Muscle layer of colon (tissue), 2 donors: ENCODE results near the gene MRGPRE.

Experiments
- H3K27ac ChIP-seq: one replicate; pipeline ENCODE4 v1.7.0; 2013; ENCODE audit warnings: low read depth, mild to moderate bottlenecking, low read length, moderate library complexity
- H3K27me3 ChIP-seq, 2 donors: one replicate each; pipeline ENCODE4 v1.7.0; 2013; ENCODE audit warnings: low read length in 2 of 2, mild to moderate bottlenecking in 2 of 2; ENCODE audit not compliant: insufficient read depth in 2 of 2, control insufficient read depth in 1 of 2
- H3K36me3 ChIP-seq: one replicate; pipeline ENCODE4 v1.7.0; 2013; ENCODE audit warnings: mild to moderate bottlenecking, low read length; ENCODE audit not compliant: insufficient read depth
- H3K4me1 ChIP-seq: one replicate; pipeline ENCODE4 v1.7.0; 2013; ENCODE audit warnings: mild to moderate bottlenecking, low read length; ENCODE audit not compliant: insufficient read depth
- H3K4me3 ChIP-seq, 2 donors: one replicate each; pipeline ENCODE4 v1.7.0; 2013; ENCODE audit warnings: low read length in 2 of 2, low read depth in 1 of 2, mild to moderate bottlenecking in 1 of 2, moderate library complexity in 1 of 2
- H3K9ac ChIP-seq: one replicate; pipeline ENCODE4 v1.7.0; 2013; ENCODE audit warnings: low read length
- H3K9me3 ChIP-seq: one replicate; pipeline ENCODE4 v1.7.0; 2013; ENCODE audit warnings: mild to moderate bottlenecking, low read length
- donor health status: abdominal sarcoma.
- donor health status: Adenocarcinoma of cecum.

Gene MRGPRE

GRCh38 chr11:3237119-3237518 is 4.9 kb upstream of the MRGPRE start:
- H3K9ac ChIP-seq: no peak overlapping the region
- no peak overlapping the region for H3K4me3 ChIP-seq
- no peaks in the 10 kb centered on the region for H3K4me1 ChIP-seq
- H3K36me3 ChIP-seq: no peaks in the 10 kb centered on the region
- no peaks in the 10 kb centered on the region for H3K27me3 ChIP-seq
- no peak overlapping the region for H3K27ac ChIP-seq
- H3K9me3 ChIP-seq: no peaks in the 10 kb centered on the region

GRCh38 chr11:3234846-3235245 is 2.6 kb upstream of the MRGPRE start:
- no peaks in the 10 kb centered on the region for H3K36me3 ChIP-seq
- H3K9ac ChIP-seq: no peak overlapping the region
- H3K27ac ChIP-seq: no peak overlapping the region
- H3K27me3 ChIP-seq: peaks cover 0 to 4% of the 10 kb centered on the region in 2 donors
- H3K4me1 ChIP-seq: no peaks in the 10 kb centered on the region
- H3K4me3 ChIP-seq: no peak overlapping the region
- H3K9me3 ChIP-seq: no peaks in the 10 kb centered on the region

DNA sequence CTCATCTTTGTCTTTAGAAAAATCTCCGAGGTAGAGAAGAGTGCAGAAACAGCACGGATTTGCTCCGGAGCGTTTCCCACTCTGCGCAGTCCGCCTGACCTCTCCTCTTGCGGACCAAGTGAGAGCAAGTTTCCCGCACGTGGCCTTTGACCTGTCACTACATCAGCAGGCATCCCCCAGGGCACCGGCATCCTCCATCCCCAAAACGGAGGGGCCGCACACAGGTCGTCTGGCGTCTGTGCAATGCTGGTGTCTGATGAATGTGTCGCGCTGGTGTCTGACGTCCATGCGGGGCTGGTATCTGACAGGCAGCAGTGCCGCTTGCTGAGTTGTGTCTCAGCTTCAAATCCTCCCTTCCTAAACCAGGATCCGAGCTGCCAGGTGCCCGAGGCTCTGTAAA is 739 bp upstream of the MRGPRE start:
- H3K27me3 ChIP-seq: peaks cover 0 to 4% of the 10 kb centered on the region in 2 donors
- no peaks in the 10 kb centered on the region for H3K36me3 ChIP-seq
- no peak overlapping the region for H3K4me3 ChIP-seq
- no peak overlapping the region for H3K27ac ChIP-seq
- no peak overlapping the region for H3K9ac ChIP-seq
- H3K9me3 ChIP-seq: no peaks in the 10 kb centered on the region
- H3K4me1 ChIP-seq: no peaks in the 10 kb centered on the region

GRCh38 chr11:3231550-3231850 is 717 bp downstream of the MRGPRE start:
- H3K27me3 ChIP-seq: peaks cover 0 to 4% of the 10 kb centered on the region in 2 donors
- H3K4me3 ChIP-seq: peak overlapping the region in 1 of 2 donors; percentile 43
- H3K9ac ChIP-seq: no peak overlapping the region
- no peaks in the 10 kb centered on the region for H3K9me3 ChIP-seq
- H3K36me3 ChIP-seq: no peaks in the 10 kb centered on the region
- H3K4me1 ChIP-seq: no peaks in the 10 kb centered on the region
- no peak overlapping the region for H3K27ac ChIP-seq

DNA sequence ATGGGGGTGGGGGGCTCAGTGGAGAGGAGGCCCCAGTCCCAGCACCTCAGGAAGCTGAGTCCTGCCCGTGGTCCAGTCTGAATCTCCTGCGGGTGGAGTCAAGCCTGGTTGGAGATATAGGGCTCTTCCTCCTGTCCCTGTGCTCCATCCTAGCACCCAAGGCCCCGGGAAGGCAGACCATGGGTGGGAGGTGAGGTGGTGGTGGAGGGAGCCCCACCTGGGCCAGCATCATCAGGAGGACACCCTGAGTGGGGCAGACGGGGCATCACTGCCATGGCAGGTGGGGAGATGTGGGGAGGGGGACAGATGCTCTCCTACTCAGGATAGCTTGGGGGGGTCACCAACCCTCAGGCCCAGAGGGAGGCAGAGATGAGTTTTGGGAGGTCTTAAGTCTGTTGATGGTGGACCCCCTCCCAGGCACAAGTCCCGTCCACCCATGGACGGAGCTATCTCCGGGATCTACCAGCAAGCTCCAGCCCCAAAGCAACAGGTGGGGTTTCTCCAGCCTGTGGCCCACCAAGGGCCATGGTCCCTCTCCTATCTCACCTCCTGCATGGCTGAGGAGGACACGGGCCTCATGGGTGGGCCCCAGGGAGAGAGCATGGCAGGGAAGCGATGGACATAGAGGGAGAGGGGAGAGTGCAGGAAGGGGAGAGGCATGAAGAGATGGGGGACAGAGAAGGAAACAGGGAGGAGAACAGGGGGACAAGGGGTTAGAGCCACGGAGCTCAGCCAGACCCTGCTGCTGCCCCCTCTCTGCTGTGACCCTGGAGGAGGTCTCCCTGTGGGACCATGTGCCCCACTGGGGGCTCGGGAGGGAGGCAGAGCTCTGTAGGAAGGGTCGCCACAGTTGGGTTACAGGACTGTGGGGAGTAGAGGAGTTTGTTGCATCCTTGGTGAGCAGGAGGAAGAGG is 1.3 kb downstream of the MRGPRE start:
- Histone ChIP-seq H3K4me1 (no peaks in the 10 kb centered on the region), H3K4me3 (no peak overlapping the region), H3K36me3 (no peaks in the 10 kb centered on the region), H3K9me3 (no peaks in the 10 kb centered on the region), H3K9ac (no peak overlapping the region), H3K27ac (no peak overlapping the region), H3K27me3 (peaks cover 0 to 4% of the 10 kb centered on the region in 2 donors)

DNA sequence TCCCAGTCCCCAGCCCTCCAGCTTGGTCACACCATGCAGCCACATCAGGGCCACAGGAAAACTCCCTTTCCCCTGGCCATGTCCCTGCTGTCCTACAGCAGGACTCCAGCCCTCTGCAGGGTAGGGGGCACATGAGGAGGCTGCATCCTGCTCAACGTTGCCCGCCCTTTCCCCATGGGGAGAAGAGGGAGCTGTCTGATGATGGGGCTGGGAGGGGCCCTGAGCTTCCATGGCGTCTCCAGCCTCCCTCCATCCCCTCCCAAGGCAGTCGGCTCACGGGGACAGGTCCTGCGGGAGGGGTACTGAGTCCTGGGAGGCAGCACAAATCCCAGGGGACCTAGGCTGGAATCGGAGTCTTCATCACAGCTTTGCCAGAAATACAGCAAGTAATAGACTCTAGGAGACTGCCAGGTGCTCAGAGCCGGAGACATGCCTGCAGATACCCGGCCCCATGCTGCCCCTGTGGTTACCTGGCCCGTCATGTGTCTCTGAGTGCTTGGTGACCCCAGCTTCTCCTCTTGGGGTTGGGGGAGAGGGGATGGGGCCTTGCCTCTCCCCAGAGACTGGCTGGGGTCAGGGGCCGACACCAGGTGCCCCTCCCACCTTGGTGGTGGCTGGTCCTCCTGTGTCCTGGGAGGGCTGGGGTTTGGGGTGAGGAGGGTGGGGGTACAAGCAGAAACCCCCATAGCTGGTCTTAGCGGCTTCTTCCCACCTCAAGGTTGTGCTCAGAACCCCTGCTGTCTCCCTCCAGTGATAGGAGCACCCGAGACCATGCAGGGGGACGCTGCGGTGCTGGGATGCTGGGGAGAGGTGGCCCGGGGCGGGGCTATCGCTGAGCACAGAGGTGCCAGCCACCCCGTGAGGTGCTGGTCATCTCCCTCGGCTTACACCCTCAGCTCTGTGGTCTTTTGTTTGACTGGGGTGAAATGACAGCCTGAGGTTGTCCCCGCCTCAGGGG is 2.3 kb downstream of the MRGPRE start:
- Histone ChIP-seq H3K27ac (no peak overlapping the region), H3K9me3 (no peaks in the 10 kb centered on the region), H3K36me3 (no peaks in the 10 kb centered on the region), H3K9ac (no peak overlapping the region), H3K4me1 (no peaks in the 10 kb centered on the region), H3K4me3 (no peak overlapping the region), H3K27me3 (peaks cover 0 to 4% of the 10 kb centered on the region in 2 donors)

DNA sequence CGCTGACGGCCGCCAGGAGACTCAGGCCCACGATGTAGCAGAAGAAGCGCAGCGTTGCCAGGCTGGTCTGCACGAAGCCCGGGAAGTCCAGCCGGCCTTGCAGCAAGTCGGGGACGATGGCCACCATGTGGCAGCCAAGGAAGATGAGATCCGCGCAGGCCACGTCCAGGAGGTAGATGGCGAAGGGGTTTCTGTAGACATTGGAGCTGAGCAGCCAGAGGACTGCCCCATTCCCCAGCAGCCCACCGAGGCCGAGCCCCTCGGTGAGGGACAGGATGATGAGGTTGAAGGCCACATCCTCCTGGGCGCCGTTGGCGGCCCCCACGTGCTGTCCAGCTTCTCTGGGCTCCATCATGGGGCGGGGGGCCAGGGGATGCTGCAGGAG is 3.8 kb downstream of the MRGPRE start:
- no peak overlapping the region for H3K4me3 ChIP-seq
- H3K9ac ChIP-seq: no peak overlapping the region
- H3K27ac ChIP-seq: no peak overlapping the region
- no peaks in the 10 kb centered on the region for H3K36me3 ChIP-seq
- H3K4me1 ChIP-seq: no peaks in the 10 kb centered on the region
- H3K9me3 ChIP-seq: no peaks in the 10 kb centered on the region
- H3K27me3 ChIP-seq: peaks cover 0 to 9% of the 10 kb centered on the region in 2 donors

GRCh38 chr11:3227568-3228444 is 4.4 kb downstream of the MRGPRE start:
- Histone ChIP-seq H3K4me1 (no peaks in the 10 kb centered on the region), H3K27me3 (peaks cover 0 to 15% of the 10 kb centered on the region in 2 donors), H3K9me3 (no peaks in the 10 kb centered on the region), H3K27ac (no peak overlapping the region), H3K9ac (no peak overlapping the region), H3K36me3 (no peaks in the 10 kb centered on the region), H3K4me3 (no peak overlapping the region)

GRCh38 chr11:3226846-3227567 is 5.2 kb downstream of the MRGPRE start:
- no peak overlapping the region for H3K9ac ChIP-seq
- no peaks in the 10 kb centered on the region for H3K36me3 ChIP-seq
- H3K9me3 ChIP-seq: no peaks in the 10 kb centered on the region
- no peak overlapping the region for H3K4me3 ChIP-seq
- no peak overlapping the region for H3K27ac ChIP-seq
- H3K27me3 ChIP-seq: peaks cover 0 to 20% of the 10 kb centered on the region in 2 donors
- H3K4me1 ChIP-seq: no peaks in the 10 kb centered on the region

DNA sequence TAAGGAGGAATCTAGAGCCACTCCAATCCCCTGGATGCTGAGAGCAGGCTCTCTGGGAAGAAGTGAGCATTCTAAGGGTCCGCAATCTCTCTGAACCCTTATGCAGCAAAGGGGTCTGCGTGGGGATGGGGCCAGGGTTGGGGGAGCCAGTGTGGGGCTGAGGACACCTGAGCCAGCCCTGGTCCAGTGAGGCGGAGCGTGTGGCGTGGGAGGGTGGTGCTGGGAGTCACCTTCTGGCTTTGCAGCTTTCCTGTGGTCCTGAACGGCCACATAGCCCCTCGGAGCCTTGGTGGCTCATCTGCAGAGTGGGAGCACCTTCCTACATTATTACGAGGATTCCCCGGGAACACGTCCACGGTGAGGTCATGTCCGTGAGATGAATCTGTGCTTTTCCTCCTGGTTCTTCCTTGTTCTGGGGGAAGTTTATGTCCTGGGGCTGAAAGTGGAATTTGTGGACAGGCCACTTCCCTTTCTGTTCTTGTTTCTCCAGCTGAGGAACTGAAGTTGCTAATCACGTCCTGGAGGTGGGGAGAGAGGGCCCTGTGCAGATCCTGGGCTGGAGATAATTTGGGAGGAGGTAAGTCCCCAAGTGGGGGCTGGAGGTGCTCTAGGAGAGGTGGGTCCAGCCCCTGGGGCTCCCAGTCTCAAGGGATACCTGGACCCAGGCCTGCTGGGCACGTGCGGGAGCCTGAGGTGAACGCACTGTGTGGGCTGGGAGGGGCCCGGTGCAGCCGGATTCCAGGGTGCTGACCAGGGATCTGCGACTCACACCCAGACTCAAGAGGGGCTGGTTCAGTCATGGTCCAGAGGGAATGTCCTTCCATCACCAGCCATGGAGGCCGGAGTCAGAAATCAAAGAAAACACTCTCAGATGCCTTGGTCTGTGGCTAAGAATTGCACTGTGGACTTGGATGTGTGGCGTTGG is 6.1 kb downstream of the MRGPRE start:
- Histone ChIP-seq H3K9me3 (no peaks in the 10 kb centered on the region), H3K27me3 (peaks cover 3 to 27% of the 10 kb centered on the region in 2 donors), H3K4me1 (no peaks in the 10 kb centered on the region)

More for the DNA sequence above, 6.1 kb downstream of the MRGPRE start:
- H3K4me3 ChIP-seq: no peak overlapping the region
- H3K36me3 ChIP-seq: no peaks in the 10 kb centered on the region
- H3K27ac ChIP-seq: no peak overlapping the region
- H3K9ac ChIP-seq: no peak overlapping the region
